HEK293 (cell line): Measurements from ENCODE around the gene RPS6KA2.

ENCODE experiments used
- CTCF ChIA-PET: fragments of 350-600 bp; formaldehyde crosslinking; extraction: SDS; loops from one replicate; lab custom pipeline; 2021; ENCODE audit warnings: antibody characterized with exemption; lab: Yijun Ruan, JAX
- POLR2A ChIA-PET: fragments of 300-600 bp; formaldehyde crosslinking; extraction: SDS; loops from one replicate; lab custom pipeline; 2020; ENCODE audit warnings: antibody characterized with exemption, inconsistent platforms; lab: Yijun Ruan, JAX
- H3K27ac ChIP-seq: fragments of 200-500 bp; sonication (Bioruptor generic); 2 replicates; pipeline ENCODE4 v1.5.1; 2014; ENCODE audit warnings: low read depth, low read length, control low read depth, inconsistent platforms; ENCODE audit errors: extremely low read depth
- H3K36me3 ChIP-seq, 2 experiments: fragments of 200-500 bp in 1 of 2; sonication (Bioruptor generic) in 1 of 2; 1 replicate in 1 of 2; 2 replicates in 1 of 2; pipeline ENCODE4 v1.5.1; 2014 to 2017; ENCODE audit warnings: inconsistent platforms in 2 of 2, low read length in 2 of 2; ENCODE audit not compliant: control insufficient read depth in 2 of 2, insufficient read depth in 1 of 2
- H3K4me1 ChIP-seq: fragments of 200-500 bp; sonication (Bioruptor generic); 2 replicates; pipeline ENCODE4 v1.5.1; 2014; ENCODE audit warnings: mild to moderate bottlenecking, low read length, inconsistent platforms; ENCODE audit not compliant: control insufficient read depth, insufficient read depth
- H3K4me3 ChIP-seq: 2 replicates; pipeline ENCODE4 v1.5.1; 2011; ENCODE audit warnings: low read depth, mild to moderate bottlenecking, control low read depth, low read length, moderate library complexity
- H3K9me3 ChIP-seq: fragments of 200-500 bp; sonication (Bioruptor generic); 2 replicates; pipeline ENCODE4 v1.5.1; 2014; ENCODE audit warnings: low read depth, low read length, inconsistent platforms; ENCODE audit not compliant: control insufficient read depth, insufficient read depth
- BCL11B ChIP-seq: fragments of 450-650 bp; formaldehyde crosslinking; IDR thresholded peaks from 2 replicates; pipeline ENCODE4 v1.5.1; 2016; ENCODE audit warnings: low read depth, missing biosample characterization, missing genetic modification characterization
- GLIS1 ChIP-seq: fragments of 450-650 bp; formaldehyde crosslinking; IDR thresholded peaks from 2 replicates; pipeline ENCODE4 v1.5.1; 2016; ENCODE audit warnings: missing biosample characterization, missing genetic modification characterization
- HOXA7 ChIP-seq: sonication (generic); formaldehyde crosslinking; IDR thresholded peaks from 2 replicates; pipeline ENCODE4 v1.8.1; 2022; ENCODE audit warnings: missing genetic modification reagents, borderline replicate concordance
- INSM2 ChIP-seq: fragments of 450-650 bp; formaldehyde crosslinking; IDR thresholded peaks from 2 replicates; pipeline ENCODE4 v1.5.1; 2016; ENCODE audit warnings: missing biosample characterization, missing genetic modification characterization
- PRDM1 ChIP-seq: fragments of 450-650 bp; formaldehyde crosslinking; IDR thresholded peaks from 2 replicates; pipeline ENCODE4; 2016; ENCODE audit warnings: missing biosample characterization, missing genetic modification characterization
- SP3 ChIP-seq: fragments of 450-650 bp; formaldehyde crosslinking; IDR thresholded peaks from 2 replicates; pipeline ENCODE4 v1.5.1; 2016; ENCODE audit warnings: missing biosample characterization, missing genetic modification characterization
- ZBTB11 ChIP-seq: fragments of 450-650 bp; formaldehyde crosslinking; conservative IDR thresholded peaks from 2 replicates; pipeline ENCODE4 v1.5.1; 2016; ENCODE audit warnings: low read depth, missing biosample characterization, missing genetic modification characterization
- ZBTB17 ChIP-seq: fragments of 450-650 bp; formaldehyde crosslinking; IDR thresholded peaks from 2 replicates; pipeline ENCODE4 v1.5.1; 2016; ENCODE audit warnings: missing biosample characterization, missing genetic modification characterization
- ZFHX2 ChIP-seq: fragments of 450-650 bp; formaldehyde crosslinking; conservative IDR thresholded peaks from 2 replicates; pipeline ENCODE4 v1.5.1; 2016; ENCODE audit warnings: missing biosample characterization, missing genetic modification characterization
- ZNF121 ChIP-seq: fragments of 450-650 bp; formaldehyde crosslinking; IDR thresholded peaks from 2 replicates; pipeline ENCODE4 v1.5.1; 2016; ENCODE audit warnings: missing biosample characterization, missing genetic modification characterization
- ZNF248 ChIP-seq: fragments of 450-650 bp; formaldehyde crosslinking; IDR thresholded peaks from 2 replicates; pipeline ENCODE4 v1.5.1; 2017; ENCODE audit warnings: missing biosample characterization, missing genetic modification characterization
- ZNF311 ChIP-seq: fragments of 450-650 bp; formaldehyde crosslinking; IDR thresholded peaks from 2 replicates; pipeline ENCODE4 v1.5.1; 2017; ENCODE audit warnings: missing biosample characterization, missing genetic modification characterization, borderline replicate concordance
- ZNF362 ChIP-seq: fragments of 450-650 bp; formaldehyde crosslinking; IDR thresholded peaks from 2 replicates; pipeline ENCODE4 v1.5.1; 2016; ENCODE audit warnings: missing biosample characterization, missing genetic modification characterization
- ZNF391 ChIP-seq: fragments of 450-650 bp; formaldehyde crosslinking; IDR thresholded peaks from 2 replicates; pipeline ENCODE4 v1.5.1; 2016; ENCODE audit warnings: low read depth, missing biosample characterization, missing genetic modification characterization, borderline replicate concordance
- ZNF426 ChIP-seq: fragments of 450-650 bp; formaldehyde crosslinking; IDR thresholded peaks from 2 replicates; pipeline ENCODE4 v1.5.1; 2017; ENCODE audit warnings: missing biosample characterization, missing genetic modification characterization, mild to moderate bottlenecking, inconsistent platforms, moderate library complexity
- ZNF488 ChIP-seq: fragments of 450-650 bp; formaldehyde crosslinking; IDR thresholded peaks from 2 replicates; pipeline ENCODE4 v1.5.1; 2016; ENCODE audit warnings: missing biosample characterization, missing genetic modification characterization
- ZNF510 ChIP-seq: fragments of 450-650 bp; formaldehyde crosslinking; IDR thresholded peaks from 2 replicates; pipeline ENCODE4 v1.5.1; 2018; ENCODE audit warnings: mild to moderate bottlenecking, missing genetic modification characterization, missing biosample characterization; ENCODE audit not compliant: insufficient replicate concordance
- ZNF560 ChIP-seq: fragments of 450-650 bp; formaldehyde crosslinking; IDR thresholded peaks from 2 replicates; pipeline ENCODE4 v1.5.1; 2017; ENCODE audit warnings: missing biosample characterization, missing genetic modification characterization, borderline replicate concordance
- ZNF571 ChIP-seq: fragments of 450-650 bp; formaldehyde crosslinking; IDR thresholded peaks from 2 replicates; pipeline ENCODE4 v1.5.0; 2017; ENCODE audit warnings: missing biosample characterization, missing genetic modification characterization
- ZNF585B ChIP-seq: fragments of 450-650 bp; formaldehyde crosslinking; IDR thresholded peaks from 2 replicates; pipeline ENCODE4 v1.5.1; 2016; ENCODE audit warnings: missing biosample characterization, missing genetic modification characterization
- ZNF600 ChIP-seq: fragments of 450-650 bp; formaldehyde crosslinking; IDR thresholded peaks from 2 replicates; pipeline ENCODE4 v1.5.1; 2016; ENCODE audit warnings: missing biosample characterization, missing genetic modification characterization
- ZNF623 ChIP-seq: fragments of 450-650 bp; formaldehyde crosslinking; IDR thresholded peaks from 2 replicates; pipeline ENCODE4 v1.5.1; 2016; ENCODE audit warnings: missing biosample characterization, missing genetic modification characterization
- ZNF658 ChIP-seq: fragments of 450-650 bp; formaldehyde crosslinking; IDR thresholded peaks from 2 replicates; pipeline ENCODE4; 2016; ENCODE audit warnings: missing biosample characterization, missing genetic modification characterization
- ZNF660 ChIP-seq: fragments of 450-650 bp; IDR thresholded peaks from 2 replicates; pipeline ENCODE4 v1.5.1; 2018; ENCODE audit warnings: missing biosample characterization, mild to moderate bottlenecking, missing genetic modification characterization
- ZNF707 ChIP-seq: fragments of 450-650 bp; formaldehyde crosslinking; IDR thresholded peaks from 2 replicates; pipeline ENCODE4 v1.5.1; 2016; ENCODE audit warnings: missing biosample characterization, missing genetic modification characterization
- ZSCAN18 ChIP-seq: fragments of 450-650 bp; formaldehyde crosslinking; IDR thresholded peaks from 2 replicates; pipeline ENCODE4 v1.5.1; 2016; ENCODE audit warnings: missing biosample characterization, missing genetic modification characterization
- ZSCAN23 ChIP-seq: fragments of 450-650 bp; formaldehyde crosslinking; IDR thresholded peaks from 2 replicates; pipeline ENCODE4 v1.5.1; 2016; ENCODE audit warnings: missing biosample characterization, missing genetic modification characterization

The RPS6KA2 gene

GRCh38 chr6:166498661-166499349 is 128.2 kb downstream of the RPS6KA2 start:
- H3K4me1 ChIP-seq, result no peaks in the 10 kb centered on the region
- H3K9me3 ChIP-seq, result no peaks in the 10 kb centered on the region
- H3K36me3 ChIP-seq, result peaks cover 0 to 9% of the 10 kb centered on the region in 2 experiments; a peak in 1 of 3 replicates
- ChIA-PET POLR2A (no interaction called here), CTCF (no interaction called here)
- no peak overlapping the region for H3K4me3 ChIP-seq
- TF ChIP-seq SP3 (tag by site-specific recombination) (no peak), ZNF510 (no peak), ZSCAN23 (no peak), ZNF707 (tag by site-specific recombination) (no peak), ZNF426 (no peak), ZNF585B (tag by site-specific recombination) (no peak), GLIS1 (tag by site-specific recombination) (no peak), ZNF391 (no peak), PRDM1 (tag by site-specific recombination) (no peak), ZSCAN18 (tag by site-specific recombination) (no peak), ZNF488 (tag by site-specific recombination) (no peak), ZNF121 (tag by site-specific recombination) (no peak), ZNF658 (tag by site-specific recombination) (no peak), ZNF600 (tag by site-specific recombination) (no peak), ZNF660 (tag by site-specific recombination) (no peak)
- no peak overlapping the region for H3K27ac ChIP-seq

- Histone ChIP-seq H3K4me3 (no peak overlapping the region), H3K4me1 (no peaks in the 10 kb centered on the region), H3K27ac (no peak overlapping the region), H3K9me3 (no peaks in the 10 kb centered on the region), H3K36me3 (peaks cover 0 to 9% of the 10 kb centered on the region in 2 experiments; a peak in 1 of 3 replicates)
- ChIA-PET CTCF (no interaction called here), POLR2A (no interaction called here)
- TF ChIP-seq ZNF311 (tag by site-specific recombination) (no peak), ZNF560 (tag by site-specific recombination) (no peak), ZBTB11 (tag by site-specific recombination) (no peak), ZNF623 (tag by site-specific recombination) (no peak), ZNF248 (tag by site-specific recombination) (no peak), ZNF121 (tag by site-specific recombination) (no peak), INSM2 (tag by site-specific recombination) (no peak), ZNF571 (tag by site-specific recombination) (no peak), ZFHX2 (tag by site-specific recombination) (no peak), ZSCAN18 (tag by site-specific recombination) (no peak), ZNF362 (tag by site-specific recombination) (no peak), BCL11B (tag by site-specific recombination) (no peak), HOXA7 (CRISPR knock-in tag) (no peak), ZBTB17 (tag by site-specific recombination) (no peak)
These were observed 128.8 kb downstream of the RPS6KA2 start for GRCh38 chr6:166498228-166498627.
